HCT116 (cell line): Measurements from ENCODE around the gene CDC37L1.

ENCODE experiments used
- MAX ChIP-seq: IDR thresholded peaks from 2 replicates; pipeline ENCODE4 v1.6.1; 2012
- POLR2A ChIP-seq: IDR thresholded peaks from 2 replicates; pipeline ENCODE4 v1.7.0; 2011; ENCODE audit warnings: borderline replicate concordance; ENCODE audit not compliant: insufficient read depth, insufficient read length; ENCODE audit errors: extremely low read depth
- POLR2AphosphoS5 ChIP-seq: IDR thresholded peaks from 2 replicates; pipeline ENCODE4 v1.6.1; 2011; ENCODE audit warnings: mild to moderate bottlenecking, low read depth, low read length, moderate library complexity
- SP1 ChIP-seq: IDR thresholded peaks from 2 replicates; pipeline ENCODE4 v1.6.1; 2012; ENCODE audit warnings: low read depth
- ZNF274 ChIP-seq: fragments of 200-500 bp; sonication (Bioruptor generic); IDR thresholded peaks from 2 replicates; pipeline ENCODE4 v1.6.1; 2014; ENCODE audit warnings: mild to moderate bottlenecking, low read depth, low read length, inconsistent platforms
- TF ChIP-seq, protein P1 (sequence below), 3 experiments: fragments of 200-600 bp in 1 of 3; sonication (generic) in 1 of 3; IDR thresholded peaks in 2 of 3; conservative IDR thresholded peaks in 1 of 3; 2 replicates each; pipeline ENCODE4 v1.5.1; 2012 to 2017; ENCODE audit warnings: low read depth in 2 of 3, low read length in 2 of 3, antibody characterized with exemption in 1 of 3, borderline replicate concordance in 1 of 3, control low read depth in 1 of 3, mild to moderate bottlenecking in 1 of 3, mixed read lengths in 1 of 3, mixed run types in 1 of 3, moderate library complexity in 1 of 3; ENCODE audit not compliant: insufficient read depth in 1 of 3
- TF ChIP-seq, protein P2 (sequence below): IDR thresholded peaks from 2 replicates; pipeline ENCODE4 v1.6.1; 2012; ENCODE audit warnings: low read depth

GRCh38 chr9:4661165-4661564 lies 18.2 kb upstream of the CDC37L1 start:
- TF ChIP-seq SP1 (no peak), MAX (no peak), POLR2AphosphoS5 (no peak), POLR2A (no peak), ZNF274 (no peak)
- TF ChIP-seq, protein P1, sequence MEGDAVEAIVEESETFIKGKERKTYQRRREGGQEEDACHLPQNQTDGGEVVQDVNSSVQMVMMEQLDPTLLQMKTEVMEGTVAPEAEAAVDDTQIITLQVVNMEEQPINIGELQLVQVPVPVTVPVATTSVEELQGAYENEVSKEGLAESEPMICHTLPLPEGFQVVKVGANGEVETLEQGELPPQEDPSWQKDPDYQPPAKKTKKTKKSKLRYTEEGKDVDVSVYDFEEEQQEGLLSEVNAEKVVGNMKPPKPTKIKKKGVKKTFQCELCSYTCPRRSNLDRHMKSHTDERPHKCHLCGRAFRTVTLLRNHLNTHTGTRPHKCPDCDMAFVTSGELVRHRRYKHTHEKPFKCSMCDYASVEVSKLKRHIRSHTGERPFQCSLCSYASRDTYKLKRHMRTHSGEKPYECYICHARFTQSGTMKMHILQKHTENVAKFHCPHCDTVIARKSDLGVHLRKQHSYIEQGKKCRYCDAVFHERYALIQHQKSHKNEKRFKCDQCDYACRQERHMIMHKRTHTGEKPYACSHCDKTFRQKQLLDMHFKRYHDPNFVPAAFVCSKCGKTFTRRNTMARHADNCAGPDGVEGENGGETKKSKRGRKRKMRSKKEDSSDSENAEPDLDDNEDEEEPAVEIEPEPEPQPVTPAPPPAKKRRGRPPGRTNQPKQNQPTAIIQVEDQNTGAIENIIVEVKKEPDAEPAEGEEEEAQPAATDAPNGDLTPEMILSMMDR (IDR thresholded peaks at IDR 0.05 in 2 of 3, conservative IDR thresholded peaks at IDR 0.05 in 1 of 3; ENCODE audit: borderline replicate concordance in 1 of 3, insufficient read depth in 1 of 3, low read depth in 2 of 3, low read length in 2 of 3): no peak
- TF ChIP-seq, protein P2, sequence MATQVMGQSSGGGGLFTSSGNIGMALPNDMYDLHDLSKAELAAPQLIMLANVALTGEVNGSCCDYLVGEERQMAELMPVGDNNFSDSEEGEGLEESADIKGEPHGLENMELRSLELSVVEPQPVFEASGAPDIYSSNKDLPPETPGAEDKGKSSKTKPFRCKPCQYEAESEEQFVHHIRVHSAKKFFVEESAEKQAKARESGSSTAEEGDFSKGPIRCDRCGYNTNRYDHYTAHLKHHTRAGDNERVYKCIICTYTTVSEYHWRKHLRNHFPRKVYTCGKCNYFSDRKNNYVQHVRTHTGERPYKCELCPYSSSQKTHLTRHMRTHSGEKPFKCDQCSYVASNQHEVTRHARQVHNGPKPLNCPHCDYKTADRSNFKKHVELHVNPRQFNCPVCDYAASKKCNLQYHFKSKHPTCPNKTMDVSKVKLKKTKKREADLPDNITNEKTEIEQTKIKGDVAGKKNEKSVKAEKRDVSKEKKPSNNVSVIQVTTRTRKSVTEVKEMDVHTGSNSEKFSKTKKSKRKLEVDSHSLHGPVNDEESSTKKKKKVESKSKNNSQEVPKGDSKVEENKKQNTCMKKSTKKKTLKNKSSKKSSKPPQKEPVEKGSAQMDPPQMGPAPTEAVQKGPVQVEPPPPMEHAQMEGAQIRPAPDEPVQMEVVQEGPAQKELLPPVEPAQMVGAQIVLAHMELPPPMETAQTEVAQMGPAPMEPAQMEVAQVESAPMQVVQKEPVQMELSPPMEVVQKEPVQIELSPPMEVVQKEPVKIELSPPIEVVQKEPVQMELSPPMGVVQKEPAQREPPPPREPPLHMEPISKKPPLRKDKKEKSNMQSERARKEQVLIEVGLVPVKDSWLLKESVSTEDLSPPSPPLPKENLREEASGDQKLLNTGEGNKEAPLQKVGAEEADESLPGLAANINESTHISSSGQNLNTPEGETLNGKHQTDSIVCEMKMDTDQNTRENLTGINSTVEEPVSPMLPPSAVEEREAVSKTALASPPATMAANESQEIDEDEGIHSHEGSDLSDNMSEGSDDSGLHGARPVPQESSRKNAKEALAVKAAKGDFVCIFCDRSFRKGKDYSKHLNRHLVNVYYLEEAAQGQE: no peak
